Pancreas (tissue), 10 donors: ENCODE measurements around the gene VAV1. TPM values are rescaled to one million over a fixed set of nuclear protein-coding genes. Genes with fewer than 3 reads are reported as not detected.

Source experiments
- ATAC-seq, 4 donors: fragments of 200-7000 bp; cut with Tn5 transposase; one replicate each; pipeline versions ENCODE4 v1.8.0 to v1.9.1; 2020; ENCODE audit warnings: mild to moderate bottlenecking in 4 of 4, moderate library complexity in 4 of 4
- DNase-seq, 6 donors: peaks; one replicate each; pipeline ENCODE4 v3.0.0-alpha.2; 2020
- FAIRE-seq: peaks from 2 replicates; lab custom pipeline; 2012; peaks lifted over from hg19 to GRCh38; lab: Jason Lieb, UNC
- H3K27ac ChIP-seq, 4 donors: fragments of 200-600 bp; sonication (generic); 1 replicate in 3 of 4; 2 replicates in 1 of 4; pipeline versions ENCODE4 v1.5.0 to v1.8.0; 2020
- H3K27me3 ChIP-seq, 4 donors: fragments of 200-600 bp; one replicate each; pipeline ENCODE4 v1.8.0; 2021
- H3K36me3 ChIP-seq, 3 donors: fragments of 200-600 bp; sonication (generic) in 1 of 3; one replicate each; pipeline versions ENCODE4 v1.5.0 to v1.8.0; 2020 to 2021
- H3K4me1 ChIP-seq, 3 donors: fragments of 200-600 bp; one replicate each; pipeline ENCODE4 v1.8.0; 2021
- H3K4me3 ChIP-seq, 4 donors: fragments of 200-600 bp; sonication (generic) in 2 of 4; one replicate each; pipeline versions ENCODE4 v1.5.0 to v1.8.0; 2020 to 2021
- H3K9me3 ChIP-seq, 4 donors: fragments of 200-600 bp; one replicate each; pipeline ENCODE4 v1.8.0; 2021
- WGBS, 2 donors: extraction: QIAGEN DNeasy Blood & Tissue Kit; methylation state at CpG; one replicate each; pipeline ENCODE4 v1.1.7; 2013; 5-methylcytosine and 5-hydroxymethylcytosine counted together
- intact Hi-C, 3 donors: fragments of 100-400 bp; cut with DNase I; formaldehyde crosslinking; loops; one replicate each; pipeline versions ENCODE4 v1.11.1 to v1.14.2; 2022
- polyA plus RNA-seq, 2 donors: library from polyadenylated mRNA; stranded (reverse); fragments of 200-250 nt; gene quantifications; one replicate each; pipeline ENCODE4 v1.2.3, GENCODE V29; 2013
- total RNA-seq, 6 donors: library from RNA; stranded (reverse); fragmentation: NEBNext Ultra II Directional in 4 of 6; extraction: Animal tissue kit (Norgen Biotek cat#: 25700) in 4 of 6; gene quantifications; one replicate each; pipeline versions ENCODE4 v1.2.1 to v1.2.4, GENCODE V29; 2021 to 2023
- TF ChIP-seq, protein P1 (sequence below), 4 donors: fragments of 200-600 bp; sonication (generic) in 3 of 4; IDR thresholded peaks; one replicate each; pipeline versions ENCODE4 v1.5.0 to v1.8.0; 2021; ENCODE audit warnings: antibody characterized with exemption in 4 of 4
- donor health status: healthy with polysubstance abuse.
- donor health status: DM: no; HTN: no; CAD: no; lungs with moderate emphysema.
- donor health status: DM: no; HTN: no; CAD: no.
- donor health status: control.
- donor health status: control.
- donor health status: Bipolar disorder and iron deficiency.
- donor health status: DM: yes; HTN: yes; CAD: no.
- donor health status: DM: no; HTN: no; CAD: no.
- donor health status: DM: no; HTN: no; CAD: no.
- donor health status: DM: yes; HTN: yes; CAD: no.

The VAV1 gene
- total RNA-seq (1 to 10 TPM in 3 of 6 donors, under 1 TPM in 3; 0.23 to 7.3 (median 1.7) TPM), polyA plus RNA-seq (1 to 10 TPM; 1.0 to 1.4 TPM)

- intact Hi-C loops, result no loop called here
- Histone ChIP-seq H3K4me3 (peak within 1 kb of the TSS in 2 of 4 donors; percentile 10 to 39), H3K9me3 (no peaks in the 10 kb centered on the region), H3K27me3 (no peaks in the 10 kb centered on the region), H3K27ac (no peak within 1 kb of the TSS), H3K36me3 (no peaks in the 10 kb centered on the region), H3K4me1 (no peaks in the 10 kb centered on the region)
- ATAC-seq (peak in 3 of 4 donors; percentile 23 to 66 (median 65)), FAIRE-seq (no peak), DNase-seq (peak in 2 of 6 donors; percentile 64 to 66)
- 47 to 49% methylated on average over 24 to 25 of the region's 25 CpGs for WGBS, 2 donors
- TF ChIP-seq, protein P1, sequence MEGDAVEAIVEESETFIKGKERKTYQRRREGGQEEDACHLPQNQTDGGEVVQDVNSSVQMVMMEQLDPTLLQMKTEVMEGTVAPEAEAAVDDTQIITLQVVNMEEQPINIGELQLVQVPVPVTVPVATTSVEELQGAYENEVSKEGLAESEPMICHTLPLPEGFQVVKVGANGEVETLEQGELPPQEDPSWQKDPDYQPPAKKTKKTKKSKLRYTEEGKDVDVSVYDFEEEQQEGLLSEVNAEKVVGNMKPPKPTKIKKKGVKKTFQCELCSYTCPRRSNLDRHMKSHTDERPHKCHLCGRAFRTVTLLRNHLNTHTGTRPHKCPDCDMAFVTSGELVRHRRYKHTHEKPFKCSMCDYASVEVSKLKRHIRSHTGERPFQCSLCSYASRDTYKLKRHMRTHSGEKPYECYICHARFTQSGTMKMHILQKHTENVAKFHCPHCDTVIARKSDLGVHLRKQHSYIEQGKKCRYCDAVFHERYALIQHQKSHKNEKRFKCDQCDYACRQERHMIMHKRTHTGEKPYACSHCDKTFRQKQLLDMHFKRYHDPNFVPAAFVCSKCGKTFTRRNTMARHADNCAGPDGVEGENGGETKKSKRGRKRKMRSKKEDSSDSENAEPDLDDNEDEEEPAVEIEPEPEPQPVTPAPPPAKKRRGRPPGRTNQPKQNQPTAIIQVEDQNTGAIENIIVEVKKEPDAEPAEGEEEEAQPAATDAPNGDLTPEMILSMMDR (IDR thresholded peaks at IDR 0.05), result no peak
These were observed at the start of gene VAV1 for GRCh38 chr19:6772028-6772865. Gene VAV1, plus strand, starts transcription at chr19:6772708. Its CDS starts 100 bp downstream, at chr19:6772808.

GRCh38 chr19:6723108-6723618 is 49.3 kb upstream of the VAV1 start:
- intact Hi-C loops, result no loop called here
- TF ChIP-seq, protein P1 (IDR thresholded peaks at IDR 0.05), result no peak
- peak; percentile 56 to 77 (median 73) for ATAC-seq
- H3K4me3 ChIP-seq, result peak overlapping the region in 1 of 4 donors; percentile 17
- H3K9me3 ChIP-seq, result no peaks in the 10 kb centered on the region
- DNase-seq, result peak in 5 of 6 donors; percentile 52 to 83 (median 74)
- H3K27me3 ChIP-seq, result no peaks in the 10 kb centered on the region
- H3K27ac ChIP-seq, result peak overlapping the region; percentile 62 to 86 (median 78)
- peaks cover 7 to 58% (median 39%) of the 10 kb centered on the region in 3 donors for H3K4me1 ChIP-seq
- no peaks in the 10 kb centered on the region for H3K36me3 ChIP-seq
- no peak for FAIRE-seq
- WGBS, 2 donors, result 12 to 15% methylated on average over 13 of the region's 13 CpGs

- H3K27ac ChIP-seq, result peak overlapping the region; percentile 62 to 86 (median 78)
- FAIRE-seq (no peak), ATAC-seq (peak in 1 of 4 donors; percentile 12), DNase-seq (no peak)
- H3K4me1 ChIP-seq, result peaks cover 7 to 62% (median 39%) of the 10 kb centered on the region in 3 donors
- 52 to 58% methylated on average over 5 of the region's 5 CpGs for WGBS, 2 donors
- intact Hi-C loops, result no loop called here
- TF ChIP-seq, protein P1 (IDR thresholded peaks at IDR 0.05), result no peak
- no peaks in the 10 kb centered on the region for H3K36me3 ChIP-seq
- no peaks in the 10 kb centered on the region for H3K27me3 ChIP-seq
- no peaks in the 10 kb centered on the region for H3K9me3 ChIP-seq
- peak overlapping the region in 1 of 4 donors; percentile 17 for H3K4me3 ChIP-seq
These were observed 48.8 kb upstream of the VAV1 start for GRCh38 chr19:6723738-6724137.

- H3K27ac ChIP-seq, result peak overlapping the region; percentile 18 to 86 (median 73)
- no peaks in the 10 kb centered on the region for H3K9me3 ChIP-seq
- DNase-seq (no peak), ATAC-seq (peak in 1 of 4 donors; percentile 1), FAIRE-seq (no peak)
- intact Hi-C loops, result no loop called here
- TF ChIP-seq, protein P1 (IDR thresholded peaks at IDR 0.05), result no peak
- no peaks in the 10 kb centered on the region for H3K36me3 ChIP-seq
- H3K4me3 ChIP-seq, result peak overlapping the region in 1 of 4 donors; percentile 4
- peaks cover 7 to 65% (median 39%) of the 10 kb centered on the region in 3 donors for H3K4me1 ChIP-seq
- 67% methylated on average over 15 of the region's 15 CpGs for WGBS, 2 donors
- no peaks in the 10 kb centered on the region for H3K27me3 ChIP-seq
These were observed 47.6 kb upstream of the VAV1 start for GRCh38 chr19:6724631-6725492.
